K562 (cell line): ENCODE measurements around the gene HOXA4. TPM values are rescaled to one million over a fixed set of nuclear protein-coding genes. Genes with fewer than 3 reads are reported as not detected.

Experiments
- BACH1 ChIP-seq: fragments of 200-800 bp; sonication (Bioruptor generic); IDR thresholded peaks from 2 replicates; pipeline ENCODE4 v1.6.1; 2016; ENCODE audit warnings: missing genetic modification characterization, missing compliant biosample characterization
- XRCC4 ChIP-seq: IDR thresholded peaks from one replicate; pipeline ENCODE4 v1.6.1; 2011; ENCODE audit not compliant: insufficient read depth, insufficient read length; ENCODE audit errors: extremely low read depth
- ZNF407 ChIP-seq: fragments of 450-650 bp; IDR thresholded peaks from 2 replicates; pipeline ENCODE4 v1.6.1; 2016; ENCODE audit warnings: low read depth
- ZNF644 ChIP-seq: fragments of 200-800 bp; sonication (Bioruptor generic); IDR thresholded peaks from 2 replicates; pipeline ENCODE4 v1.6.1; 2016; ENCODE audit warnings: low read depth, missing genetic modification characterization, missing compliant biosample characterization
- polyA plus RNA-seq, 8 experiments: library from polyadenylated mRNA; depleted of rRNA in 4 of 8; stranded (reverse) in 5 of 8; unstranded in 3 of 8; fragments of >200 nt; fragmentation: Nextera tagmentation in 2 of 8; fragmentation: Illumina TruSeq in 1 of 8; extraction: Ambion mirVana in 2 of 8; extraction: Trizol in 1 of 8; gene quantifications; 2 replicates each; pipeline versions ENCODE4 v1.2.1 to v1.2.3, GENCODE V29; 2011 to 2014; ENCODE audit warnings: inconsistent platforms in 1 of 8, missing spikeins in 1 of 8
- total RNA-seq, 7 experiments: library from RNA; depleted of rRNA in 6 of 7; stranded (reverse); fragments of >200 nt in 6 of 7; fragmentation: Illumina TruSeq in 2 of 7; extraction: Trizol in 2 of 7; gene quantifications; 2 replicates each; pipeline versions ENCODE4 v1.2.1 to v1.2.3, GENCODE V29; 2011 to 2021; ENCODE audit warnings: low replicate concordance in 1 of 7

HOXA4 gene
- total and polyA plus RNA-seq, 9 of the 15 experiments (the other 6 are each of a cell fraction or from before 2014, with no cell fraction given), result not detected

DNA sequence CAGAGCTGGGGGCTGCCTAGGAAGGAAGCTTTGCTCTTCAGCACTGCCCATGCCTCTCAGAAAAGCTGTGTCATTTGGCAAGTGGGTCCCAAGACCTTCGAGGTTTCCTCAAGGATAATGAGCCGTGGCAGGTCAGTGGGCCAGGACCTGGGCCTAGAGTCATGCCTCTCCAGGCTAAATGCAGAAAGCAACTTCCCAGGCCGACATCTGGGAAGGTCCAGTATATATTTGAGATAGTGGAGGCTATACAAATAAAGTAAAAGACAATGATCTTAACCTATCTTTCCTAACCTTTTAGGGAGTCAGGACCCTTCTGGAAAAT is 45.9 kb upstream of the HOXA4 start (continued):
- TF ChIP-seq ZNF407 (no peak), ZNF644 (tag) (no peak), XRCC4 (no peak), BACH1 (no peak)
